PC-9 (cell line): ENCODE results near the gene ZFP1. TPM values are rescaled to one million over a fixed set of nuclear protein-coding genes. Genes with fewer than 3 reads are reported as not detected.

Experiments used
- BruUV-seq: library from RNA; stranded (reverse); fragments of 400-500 nt; replicated peaks from 2 replicates; lab custom pipeline; 2021; lab: Mats Ljungman, UMichigan
- CTCF ChIA-PET: fragments of 300-600 bp; sonication (Branson Sonifier 250); formaldehyde crosslinking; loops from one replicate; lab custom pipeline; 2022; ENCODE audit warnings: antibody characterized with exemption; lab: Charles Lee
- POLR2A ChIA-PET: fragments of 300-600 bp; sonication (Branson Sonifier 250); formaldehyde crosslinking; loops from one replicate; lab custom pipeline; 2022; ENCODE audit warnings: antibody characterized with exemption; ENCODE audit not compliant: unreplicated experiment; lab: Charles Lee
- DNase-seq, 2 experiments: peaks; one replicate each; pipeline versions ENCODE4 v3.0.0 to v3.0.0-alpha.2; 2015 to 2022; ENCODE audit warnings: mixed read lengths in 1 of 2
- H2AFZ ChIP-seq: fragments of 200-600 bp; sonication (generic); 2 replicates; pipeline ENCODE4 v1.8.1; 2017; ENCODE audit warnings: antibody characterized with exemption
- H3F3A ChIP-seq: fragments of 200-600 bp; sonication (generic); 2 replicates; pipeline ENCODE4 v1.8.1; 2017; ENCODE audit warnings: antibody characterized with exemption, mild to moderate bottlenecking, low read depth; ENCODE audit not compliant: insufficient read depth
- H3K27ac ChIP-seq: fragments of 200-600 bp; sonication (generic); 2 replicates; pipeline ENCODE4 v1.6.1; 2016; ENCODE audit warnings: mixed run types
- H3K27me3 ChIP-seq: fragments of 200-600 bp; sonication (generic); 2 replicates; pipeline ENCODE4 v1.6.1; 2016; ENCODE audit warnings: low read depth, mixed run types; ENCODE audit not compliant: insufficient read depth
- H3K36me3 ChIP-seq: fragments of 200-600 bp; sonication (generic); 2 replicates; pipeline ENCODE4 v1.6.1; 2016; ENCODE audit warnings: low read depth, mixed run types
- H3K4me1 ChIP-seq: fragments of 200-600 bp; sonication (generic); replicated peaks from 2 replicates; pipeline ENCODE4 v1.6.1; 2016; ENCODE audit warnings: mixed run types; ENCODE audit not compliant: insufficient read depth
- H3K4me2 ChIP-seq: fragments of 200-600 bp; sonication (generic); 2 replicates; pipeline ENCODE4 v1.6.1; 2017; ENCODE audit warnings: mixed run types
- H3K4me3 ChIP-seq: fragments of 200-600 bp; sonication (generic); 2 replicates; pipeline ENCODE4 v1.6.1; 2016; ENCODE audit warnings: mixed run types
- H3K79me2 ChIP-seq: fragments of 200-600 bp; sonication (generic); 2 replicates; pipeline ENCODE4 v1.6.1; 2017; ENCODE audit warnings: low read depth, mixed run types
- H3K9me2 ChIP-seq: fragments of 200-600 bp; sonication (generic); 2 replicates; pipeline ENCODE4 v1.8.1; 2017; ENCODE audit warnings: mild to moderate bottlenecking; ENCODE audit not compliant: insufficient read depth
- H3K9me3 ChIP-seq: fragments of 200-600 bp; sonication (generic); 2 replicates; pipeline ENCODE4 v1.8.1; 2016; ENCODE audit warnings: low read depth; ENCODE audit not compliant: insufficient read depth
- H4K20me1 ChIP-seq: fragments of 200-600 bp; sonication (generic); 2 replicates; pipeline ENCODE4 v1.8.1; 2017; ENCODE audit not compliant: insufficient read depth
- EZH2 ChIP-seq: fragments of 200-600 bp; sonication (generic); IDR thresholded peaks from 2 replicates; pipeline ENCODE4 v1.8.0; 2017; ENCODE audit warnings: antibody characterized with exemption, low read depth
- intact Hi-C: fragments of 100-400 bp; cut with micrococcal nuclease; formaldehyde crosslinking; loops from one replicate; pipeline ENCODE4 v1.10.0; 2022; ENCODE audit not compliant: unreplicated experiment
- total RNA-seq: library from RNA; stranded (reverse); gene quantifications from 2 replicates; pipeline ENCODE4 v1.2.3, GENCODE V29; 2021
- TF ChIP-seq, protein P1 (sequence below): fragments of 200-600 bp; sonication (generic); conservative IDR thresholded peaks from 2 replicates; pipeline ENCODE4 v1.6.1; 2017; ENCODE audit warnings: mixed run types, antibody characterized with exemption, mild to moderate bottlenecking, moderate library complexity

The ZFP1 gene
- total RNA-seq, 1 experiment from 2014 or later, result 10.9 TPM

DNA sequence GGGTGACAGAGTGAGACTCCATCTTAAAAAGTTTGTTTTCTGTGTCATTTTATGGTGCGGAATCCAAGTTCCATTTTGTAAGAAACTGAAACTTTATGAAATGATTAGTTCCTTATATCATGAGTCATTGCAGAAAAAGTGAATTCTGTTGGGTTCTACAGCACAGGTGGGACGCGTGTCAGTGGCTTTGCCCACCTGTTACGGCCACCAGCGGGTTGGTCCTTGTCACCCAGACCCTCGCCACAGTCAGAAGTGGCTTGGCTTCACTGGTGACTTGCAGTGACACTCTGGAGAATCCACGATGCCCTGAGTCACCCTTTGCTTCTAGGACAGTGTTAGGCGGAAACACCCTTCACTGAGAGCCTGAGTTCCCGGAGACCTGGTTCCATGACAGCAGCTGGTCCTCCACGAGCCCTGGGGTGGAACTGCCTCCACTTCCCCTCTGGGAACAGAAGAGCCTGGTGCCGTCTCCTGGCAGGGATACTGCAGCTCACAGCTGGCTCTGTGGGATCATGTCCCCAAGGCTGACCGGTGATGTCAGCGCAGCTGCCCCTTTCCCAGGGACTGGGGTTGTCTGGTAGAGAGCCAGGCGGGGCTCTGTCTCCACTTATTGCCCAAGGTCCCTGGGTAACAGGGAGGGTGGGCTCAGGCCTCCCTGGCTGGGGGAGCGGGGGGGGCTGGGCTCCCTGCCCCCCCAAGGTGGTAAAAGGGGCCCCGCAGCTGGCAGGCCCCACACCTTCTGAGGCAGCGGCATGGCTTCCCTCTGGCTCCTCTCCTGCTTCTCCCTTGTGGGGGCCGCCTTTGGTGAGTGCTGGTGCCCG, 70.1 kb downstream of the ZFP1 start, which contains the start of gene CTRB1:
Gene CTRB1, plus strand, starts transcription at position 733 of the 821 bp plus-strand sequence. Its CDS starts 20 bp downstream, at position 753.
- H3K79me2 ChIP-seq, result no peaks in the 10 kb centered on the region
- peak within 1 kb of the TSS; percentile 29; the same call in 1 of the 2 replicates for H3K4me2 ChIP-seq
- H3K4me1 ChIP-seq, result no peaks in the 10 kb centered on the region
- no peaks in the 10 kb centered on the region for H3K27me3 ChIP-seq
- no peak within 1 kb of the TSS for H3K27ac ChIP-seq
- H2AFZ ChIP-seq, result peak within 1 kb of the TSS; percentile 20; the same call in 1 of the 2 replicates
- no peak for TF ChIP-seq EZH2
- TF ChIP-seq, protein P1, sequence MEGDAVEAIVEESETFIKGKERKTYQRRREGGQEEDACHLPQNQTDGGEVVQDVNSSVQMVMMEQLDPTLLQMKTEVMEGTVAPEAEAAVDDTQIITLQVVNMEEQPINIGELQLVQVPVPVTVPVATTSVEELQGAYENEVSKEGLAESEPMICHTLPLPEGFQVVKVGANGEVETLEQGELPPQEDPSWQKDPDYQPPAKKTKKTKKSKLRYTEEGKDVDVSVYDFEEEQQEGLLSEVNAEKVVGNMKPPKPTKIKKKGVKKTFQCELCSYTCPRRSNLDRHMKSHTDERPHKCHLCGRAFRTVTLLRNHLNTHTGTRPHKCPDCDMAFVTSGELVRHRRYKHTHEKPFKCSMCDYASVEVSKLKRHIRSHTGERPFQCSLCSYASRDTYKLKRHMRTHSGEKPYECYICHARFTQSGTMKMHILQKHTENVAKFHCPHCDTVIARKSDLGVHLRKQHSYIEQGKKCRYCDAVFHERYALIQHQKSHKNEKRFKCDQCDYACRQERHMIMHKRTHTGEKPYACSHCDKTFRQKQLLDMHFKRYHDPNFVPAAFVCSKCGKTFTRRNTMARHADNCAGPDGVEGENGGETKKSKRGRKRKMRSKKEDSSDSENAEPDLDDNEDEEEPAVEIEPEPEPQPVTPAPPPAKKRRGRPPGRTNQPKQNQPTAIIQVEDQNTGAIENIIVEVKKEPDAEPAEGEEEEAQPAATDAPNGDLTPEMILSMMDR, result no peak
- peaks cover 4% of the 10 kb centered on the region; the same call in 1 of the 2 replicates for H3F3A ChIP-seq
- intact Hi-C loops, result loop anchor here (2.0 kb wide), 1 partner anchor 16 kb away; no protein-coding TSS in a partner anchor
- no peak for DNase-seq
- no peak within 1 kb of the TSS for H3K4me3 ChIP-seq
- ChIA-PET CTCF (no interaction called here), POLR2A (no interaction called here)
- no peaks in the 10 kb centered on the region for H4K20me1 ChIP-seq
- no peaks in the 10 kb centered on the region for H3K9me3 ChIP-seq
- no peaks in the 10 kb centered on the region for H3K36me3 ChIP-seq
- BruUV-seq, result no TSS peak
- H3K9me2 ChIP-seq, result no peaks in the 10 kb centered on the region

DNA sequence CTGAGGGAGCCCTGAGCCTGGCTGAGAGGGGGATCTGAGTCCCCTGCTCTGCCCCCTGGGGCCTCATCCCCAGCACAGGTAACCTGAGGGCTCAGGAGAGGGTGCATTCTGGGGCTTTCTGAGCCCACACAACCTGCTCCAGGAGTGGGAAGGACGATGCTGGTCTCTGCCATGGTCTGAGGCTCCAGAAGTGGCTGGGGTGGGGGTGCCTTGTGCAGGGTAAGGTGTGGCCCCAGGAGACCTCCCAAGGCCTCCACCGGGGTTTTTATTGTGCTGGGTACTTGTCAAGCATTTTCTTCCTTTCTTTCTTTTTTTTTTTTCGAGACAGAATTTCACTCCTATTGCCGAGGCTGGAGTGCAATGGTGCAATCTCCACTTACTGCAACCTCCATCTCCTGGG, 70.8 kb downstream of the ZFP1 start:
- Histone ChIP-seq H3K9me2 (no peaks in the 10 kb centered on the region), H3K4me1 (no peaks in the 10 kb centered on the region), H3K79me2 (no peaks in the 10 kb centered on the region), H3F3A (peaks cover 4% of the 10 kb centered on the region; the same call in 1 of the 2 replicates), H3K27me3 (no peaks in the 10 kb centered on the region), H3K27ac (no peak overlapping the region), H3K4me2 (no peak overlapping the region), H2AFZ (no peak overlapping the region), H4K20me1 (no peaks in the 10 kb centered on the region), H3K36me3 (no peaks in the 10 kb centered on the region), H3K4me3 (no peak overlapping the region), H3K9me3 (no peaks in the 10 kb centered on the region)
- ChIA-PET POLR2A (interaction anchor here (0.5 to 0.6 kb wide), 2 partner anchors 32 to 173 kb away, joined by 3 to 5 read pairs; no protein-coding TSS in a partner anchor), CTCF (no interaction called here)
- intact Hi-C loops, result loop anchor here (2.0 kb wide), 1 partner anchor 16 kb away; no protein-coding TSS in a partner anchor
- TF ChIP-seq, protein P1, result no peak
- no peak for TF ChIP-seq EZH2
- DNase-seq, result no peak
- no TSS peak for BruUV-seq

DNA sequence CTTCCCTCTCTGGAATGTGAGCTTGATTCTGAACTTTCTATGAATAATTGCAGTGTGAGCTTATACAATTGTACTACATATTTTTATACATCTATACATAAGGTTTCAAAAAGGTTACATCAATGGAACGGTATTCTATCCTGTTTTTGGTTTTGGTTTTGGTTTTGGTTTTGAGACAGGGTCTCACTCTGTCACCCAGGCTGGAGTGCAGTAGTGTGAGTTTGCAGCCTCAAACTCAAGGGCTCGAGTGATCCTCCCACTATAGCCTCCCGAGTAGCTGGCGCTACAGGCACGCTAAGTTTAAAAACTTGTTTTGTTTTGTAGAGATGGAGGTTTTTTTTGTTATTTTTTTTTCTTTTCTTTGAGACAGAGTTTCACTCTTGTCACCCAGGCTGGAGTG, 71.5 kb downstream of the ZFP1 start:
- Histone ChIP-seq H3K27ac (no peak overlapping the region), H3K4me1 (no peaks in the 10 kb centered on the region), H3K9me3 (no peaks in the 10 kb centered on the region), H3K27me3 (no peaks in the 10 kb centered on the region), H3K36me3 (no peaks in the 10 kb centered on the region), H3K4me3 (no peak overlapping the region), H2AFZ (peak overlapping the region; percentile 20; the same call in 1 of the 2 replicates), H3K9me2 (no peaks in the 10 kb centered on the region), H3K79me2 (no peaks in the 10 kb centered on the region), H3K4me2 (peak overlapping the region; percentile 29; the same call in 1 of the 2 replicates), H4K20me1 (no peaks in the 10 kb centered on the region), H3F3A (peaks cover 4% of the 10 kb centered on the region; the same call in 1 of the 2 replicates)
- intact Hi-C loops, result loop anchor here (2.0 kb wide), 1 partner anchor 17 kb away; no protein-coding TSS in a partner anchor
- POLR2A ChIA-PET, result interaction anchor here (0.5 to 0.6 kb wide), 2 partner anchors 31 to 172 kb away, joined by 3 to 5 read pairs; no protein-coding TSS in a partner anchor
- no peak for DNase-seq
- CTCF ChIA-PET, result no interaction called here
- BruUV-seq, result no TSS peak
- TF ChIP-seq EZH2, result no peak
- TF ChIP-seq, protein P1, result no peak

Other genes starting within 250 kb of the ZFP1 start
- 97.0 and 97.1 TPM in 2 replicates for gene WDR59, start 163.4 kb upstream of the ZFP1 start, total RNA-seq
- 64.4 and 79.3 TPM in 2 replicates for gene ZNRF1, start 149.5 kb upstream of the ZFP1 start, total RNA-seq
- 1.1 and 1.3 TPM in 2 replicates for gene LDHD, start 31.7 kb upstream of the ZFP1 start, total RNA-seq
- not detected in 2 replicates for gene CTRB2, start 58.6 kb downstream of the ZFP1 start, total RNA-seq
- not detected in 2 replicates for gene CTRB1, start 70.5 kb downstream of the ZFP1 start, total RNA-seq
- gene BCAR1, start 103.1 kb downstream of the ZFP1 start, total RNA-seq, result 53.9 and 62.5 TPM in 2 replicates